SK-N-SH treated with all-trans-retinoic acid at 6 μM for 48 hours (cell line): ENCODE measurements around the gene RGMB.

Experiments
- GLIS3 ChIP-seq: fragments of 250-450 bp; sonication (Bioruptor Pico); IDR thresholded peaks from 2 replicates; pipeline ENCODE4 v1.5.0; 2020; ENCODE audit warnings: mild to moderate bottlenecking, moderate library complexity
- SNAI2 ChIP-seq: fragments of 250-450 bp; sonication (Bioruptor Pico); IDR thresholded peaks from 2 replicates; pipeline ENCODE4 v1.5.0; 2020; ENCODE audit warnings: mild to moderate bottlenecking, moderate library complexity

GRCh38 chr5:98789029-98789428, 15.6 kb downstream of the RGMB start:
- no peak for TF ChIP-seq GLIS3 (CRISPR knock-in tag)
- TF ChIP-seq SNAI2 (CRISPR knock-in tag) = no peak
